Measurements from ENCODE around the gene S100A12. TPM values are rescaled to one million over a fixed set of nuclear protein-coding genes. Genes with fewer than 3 reads are reported as not detected.
"Not testable (repeated sequence)": the region's sequence is repeated elsewhere in the genome, so short reads cannot be mapped to it uniquely, and the experiment has no call there.

Gene S100A12
- total RNA-seq, result 63.8 TPM

GRCh38 chr1:153375511-153375910 lies at the start of gene S100A12:
TSS of gene S100A12 (minus strand) at chr1:153375621. CDS start at chr1:153374592, 1,029 bp downstream.
- no peak for DNase-seq

- DNase-seq, result peak; percentile 70
These were observed 47.1 kb upstream of the S100A12 start for GRCh38 chr1:153422450-153423068.

- no peak for DNase-seq
These were observed 44.9 kb upstream of the S100A12 start for GRCh38 chr1:153420306-153420705.

GRCh38 chr1:153419436-153419793 lies 44.0 kb upstream of the S100A12 start:
- not testable (repeated sequence) for DNase-seq

GRCh38 chr1:153418758-153419435 lies 43.5 kb upstream of the S100A12 start:
- not testable (repeated sequence) for DNase-seq

- no peak for DNase-seq
These were observed 41.9 kb upstream of the S100A12 start for GRCh38 chr1:153417136-153417888.

- no peak for DNase-seq
These were observed 40.6 kb upstream of the S100A12 start, which contains the start of gene S100A7A for GRCh38 chr1:153415850-153416570. TSS of gene S100A7A (plus strand) at chr1:153416520. CDS start at chr1:153418083, 1,563 bp downstream.

- DNase-seq, result not testable (repeated sequence)
These were observed 38.5 kb upstream of the S100A12 start for GRCh38 chr1:153413961-153414360.

- DNase-seq, result not testable (repeated sequence)
These were observed 31.9 kb upstream of the S100A12 start for GRCh38 chr1:153407274-153407673.

GRCh38 chr1:153405825-153406599 lies 30.6 kb upstream of the S100A12 start:
- DNase-seq, result not testable (repeated sequence)

GRCh38 chr1:153404768-153405167 lies 29.3 kb upstream of the S100A12 start:
- DNase-seq, result no peak

- DNase-seq, result no peak
These were observed 28.7 kb upstream of the S100A12 start for GRCh38 chr1:153404086-153404635.

- no peak for DNase-seq
These were observed 28.1 kb upstream of the S100A12 start for GRCh38 chr1:153403421-153404085.

GRCh38 chr1:153402226-153402625 lies 26.8 kb upstream of the S100A12 start:
- no peak for DNase-seq

- DNase-seq, result no peak
These were observed 26.0 kb upstream of the S100A12 start for GRCh38 chr1:153401461-153401860.

- no peak for DNase-seq
These were observed 24.8 kb upstream of the S100A12 start for GRCh38 chr1:153400244-153400643.

GRCh38 chr1:153399401-153400055 lies 24.1 kb upstream of the S100A12 start:
- DNase-seq, result no peak

- no peak for DNase-seq
These were observed 22.7 kb upstream of the S100A12 start for GRCh38 chr1:153397924-153398651.

All from skin of body (tissue), 2 donors.